HUES64 (cell line): Measurements from ENCODE around the gene TAS2R7. TPM values are rescaled to one million over a fixed set of nuclear protein-coding genes. Genes with fewer than 3 reads are reported as not detected.

Experiments
- H3K27ac ChIP-seq: 2 replicates; pipeline ENCODE4 v1.7.0; 2013; ENCODE audit warnings: low read depth, low read length, inconsistent platforms
- H3K27me3 ChIP-seq: 2 replicates; pipeline ENCODE4 v1.6.1; 2013; ENCODE audit warnings: mild to moderate bottlenecking, low read length; ENCODE audit not compliant: insufficient read depth
- H3K36me3 ChIP-seq: 2 replicates; pipeline ENCODE4 v1.6.1; 2013; ENCODE audit warnings: mild to moderate bottlenecking, low read length; ENCODE audit not compliant: insufficient read depth
- H3K4me1 ChIP-seq: 2 replicates; pipeline ENCODE4 v1.6.1; 2013; ENCODE audit warnings: mild to moderate bottlenecking, low read length, moderate library complexity; ENCODE audit not compliant: insufficient read depth
- H3K4me3 ChIP-seq: 2 replicates; pipeline ENCODE4 v1.5.1; 2013; ENCODE audit warnings: mild to moderate bottlenecking, low read length, moderate library complexity
- H3K9ac ChIP-seq: 2 replicates; pipeline ENCODE4 v1.6.1; 2013; ENCODE audit warnings: mild to moderate bottlenecking, low read depth, low read length
- H3K9me3 ChIP-seq: 2 replicates; pipeline ENCODE4 v1.6.1; 2013; ENCODE audit warnings: low read depth, low read length; ENCODE audit not compliant: insufficient read depth
- WGBS: fragments of 150-250, 120-280 bp; methylation state at CpG from one replicate; pipeline ENCODE4 v1.1.7; 2013; ENCODE audit warnings: missing lambda C conversion rate; 5-methylcytosine and 5-hydroxymethylcytosine counted together
- polyA plus RNA-seq, 2 experiments: library from polyadenylated mRNA; stranded (reverse); fragments of 50-300 nt; gene quantifications; one replicate each; pipeline ENCODE4 v1.2.3, GENCODE V29; 2013

The TAS2R7 gene
- polyA plus RNA-seq (2013, experiment 1 of 2) = not detected
- polyA plus RNA-seq (2013, experiment 2 of 2) = not detected

GRCh38 chr12:10802587-10802986, at the start of gene TAS2R7:
TSS of gene TAS2R7 (minus strand) at chr12:10802627. CDS start at chr12:10802570, 57 bp downstream.
- H3K4me3 ChIP-seq = no peak within 1 kb of the TSS
- no peaks in the 10 kb centered on the region for H3K36me3 ChIP-seq
- peak within 1 kb of the TSS; percentile 59; the same call in 1 of the 2 replicates for H3K27ac ChIP-seq
- no peaks in the 10 kb centered on the region for H3K9me3 ChIP-seq
- H3K27me3 ChIP-seq = no peaks in the 10 kb centered on the region
- WGBS = 65% methylated on average over 4 of the region's 4 CpGs
- H3K4me1 ChIP-seq = peaks cover 24% of the 10 kb centered on the region
- H3K9ac ChIP-seq = no peak within 1 kb of the TSS

GRCh38 chr12:10851243-10851858, 48.9 kb upstream of the TAS2R7 start:
- Histone ChIP-seq H3K9me3 (peaks cover 13% of the 10 kb centered on the region), H3K9ac (no peak overlapping the region), H3K36me3 (peaks cover 11% of the 10 kb centered on the region; the same call in 1 of the 2 replicates), H3K27ac (no peak overlapping the region), H3K27me3 (no peaks in the 10 kb centered on the region), H3K4me3 (no peak overlapping the region), H3K4me1 (no peaks in the 10 kb centered on the region)
- 94% methylated on average over 4 of the region's 4 CpGs for WGBS

GRCh38 chr12:10849425-10849878, 47.0 kb upstream of the TAS2R7 start, which contains the start of gene PRR4:
TSS of gene PRR4 (minus strand) at chr12:10849475. CDS start at chr12:10849437, 38 bp downstream.
- Histone ChIP-seq H3K27me3 (no peaks in the 10 kb centered on the region), H3K4me3 (no peak within 1 kb of the TSS), H3K9me3 (no peaks in the 10 kb centered on the region), H3K27ac (no peak within 1 kb of the TSS), H3K9ac (no peak within 1 kb of the TSS), H3K36me3 (peaks cover 6% of the 10 kb centered on the region; the same call in 1 of the 2 replicates), H3K4me1 (0 out of 2 replicates have a peak, but pooled peaks cover 4% of the 10 kb centered on the region)
- WGBS = 93% methylated on average over 4 of the region's 4 CpGs

DNA sequence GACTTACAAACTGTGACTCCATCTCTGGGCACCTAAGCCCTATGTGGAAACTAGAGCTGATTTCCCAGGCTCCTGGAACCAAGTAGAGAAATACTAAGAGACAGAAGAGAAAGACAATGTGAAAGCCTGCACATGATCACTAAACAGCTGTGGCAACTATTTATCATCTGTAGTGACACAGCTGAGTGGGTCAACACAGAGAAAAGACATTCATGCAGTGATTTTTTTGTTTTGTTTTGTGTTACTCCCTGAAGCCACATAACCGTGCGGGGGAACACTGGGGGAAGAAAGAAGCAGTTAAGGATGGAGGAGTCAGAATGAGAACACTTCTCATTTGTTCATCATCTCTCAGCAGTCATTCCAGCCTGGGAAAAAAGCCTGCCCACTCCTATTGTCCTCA, 45.3 kb upstream of the TAS2R7 start:
- H3K4me3 ChIP-seq = no peak overlapping the region
- no peak overlapping the region for H3K27ac ChIP-seq
- H3K27me3 ChIP-seq = no peaks in the 10 kb centered on the region
- no peaks in the 10 kb centered on the region for H3K9me3 ChIP-seq
- H3K4me1 ChIP-seq = peaks cover 9% of the 10 kb centered on the region; the same call in 1 of the 2 replicates
- WGBS = 36% methylated on average over 2 of the region's 2 CpGs
- H3K9ac ChIP-seq = no peak overlapping the region
- peaks cover 6% of the 10 kb centered on the region; the same call in 1 of the 2 replicates for H3K36me3 ChIP-seq

- Histone ChIP-seq H3K4me1 (peaks cover 9% of the 10 kb centered on the region; the same call in 1 of the 2 replicates), H3K27ac (no peak overlapping the region), H3K27me3 (no peaks in the 10 kb centered on the region), H3K4me3 (no peak overlapping the region), H3K36me3 (peaks cover 6% of the 10 kb centered on the region; the same call in 1 of the 2 replicates), H3K9me3 (no peaks in the 10 kb centered on the region), H3K9ac (no peak overlapping the region)
- 93% methylated on average over 2 of the region's 2 CpGs for WGBS
Observed at GRCh38 chr12:10842862-10843261, 40.4 kb upstream of the TAS2R7 start.

- Histone ChIP-seq H3K27ac (no peak overlapping the region), H3K4me1 (no peaks in the 10 kb centered on the region), H3K4me3 (no peak overlapping the region), H3K27me3 (no peaks in the 10 kb centered on the region), H3K9me3 (no peaks in the 10 kb centered on the region), H3K9ac (no peak overlapping the region), H3K36me3 (no peaks in the 10 kb centered on the region)
- 74% methylated on average over 2 of the region's 3 CpGs for WGBS
Observed at GRCh38 chr12:10838461-10838860, 36.0 kb upstream of the TAS2R7 start.

GRCh38 chr12:10829994-10830393, 27.6 kb upstream of the TAS2R7 start:
- no peak overlapping the region for H3K27ac ChIP-seq
- 97% methylated on average over 1 of the region's 1 CpG for WGBS
- no peak overlapping the region for H3K9ac ChIP-seq
- no peaks in the 10 kb centered on the region for H3K36me3 ChIP-seq
- no peaks in the 10 kb centered on the region for H3K4me1 ChIP-seq
- no peaks in the 10 kb centered on the region for H3K27me3 ChIP-seq
- H3K4me3 ChIP-seq = no peak overlapping the region
- no peaks in the 10 kb centered on the region for H3K9me3 ChIP-seq

DNA sequence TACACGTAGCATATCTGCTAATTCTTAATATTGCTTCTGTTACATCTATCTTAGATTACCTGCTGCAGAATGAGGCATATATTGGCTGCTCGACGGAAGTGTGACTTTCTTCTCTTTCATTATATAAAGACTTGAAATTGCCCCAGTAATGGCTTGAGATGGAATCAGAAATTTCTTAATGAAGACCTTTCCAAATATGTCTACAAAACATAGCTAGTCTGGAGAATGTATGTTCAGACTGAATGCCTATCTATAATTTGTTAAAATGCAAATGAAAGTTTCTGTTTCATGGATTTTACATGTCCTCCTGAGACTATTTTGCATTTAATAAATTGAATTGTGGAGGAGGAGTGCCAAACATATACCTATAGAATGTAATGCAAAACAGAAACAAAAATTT, 23.8 kb upstream of the TAS2R7 start, which contains the start of gene TAS2R10:
TAS2R10 (minus strand) TSS at position 101 of the 400 bp plus-strand sequence; CDS start at position 12, 89 bp downstream.
- WGBS = 95% methylated on average over 3 of the region's 3 CpGs
- H3K27ac ChIP-seq = no peak within 1 kb of the TSS
- H3K27me3 ChIP-seq = no peaks in the 10 kb centered on the region
- H3K4me3 ChIP-seq = no peak within 1 kb of the TSS
- no peaks in the 10 kb centered on the region for H3K4me1 ChIP-seq
- no peak within 1 kb of the TSS for H3K9ac ChIP-seq
- H3K36me3 ChIP-seq = no peaks in the 10 kb centered on the region
- H3K9me3 ChIP-seq = no peaks in the 10 kb centered on the region

DNA sequence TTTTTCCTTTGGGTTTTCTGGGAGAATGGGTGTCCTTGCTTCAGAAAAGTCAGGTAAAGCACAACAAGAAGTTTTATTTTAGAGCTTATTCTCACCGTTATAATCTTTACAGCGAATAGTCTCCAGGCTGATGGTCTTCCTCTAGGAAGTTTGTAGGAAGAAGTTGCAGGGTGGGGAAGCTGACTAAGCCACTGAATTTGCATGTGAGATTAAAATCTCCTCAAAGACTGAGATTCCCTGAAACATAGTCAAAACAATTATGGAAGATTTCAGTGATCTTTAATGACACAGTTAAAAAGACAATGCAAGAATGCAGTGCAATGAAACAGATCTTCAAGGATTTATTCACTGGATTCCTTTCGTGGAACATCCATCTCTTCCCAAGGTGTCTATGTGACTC, 22.5 kb upstream of the TAS2R7 start:
- H3K9me3 ChIP-seq = no peaks in the 10 kb centered on the region
- H3K27ac ChIP-seq = no peak overlapping the region
- H3K4me1 ChIP-seq = no peaks in the 10 kb centered on the region
- no peaks in the 10 kb centered on the region for H3K36me3 ChIP-seq
- no peak overlapping the region for H3K9ac ChIP-seq
- no peaks in the 10 kb centered on the region for H3K27me3 ChIP-seq
- no peak overlapping the region for H3K4me3 ChIP-seq
- 85% methylated on average over 3 of the region's 3 CpGs for WGBS

DNA sequence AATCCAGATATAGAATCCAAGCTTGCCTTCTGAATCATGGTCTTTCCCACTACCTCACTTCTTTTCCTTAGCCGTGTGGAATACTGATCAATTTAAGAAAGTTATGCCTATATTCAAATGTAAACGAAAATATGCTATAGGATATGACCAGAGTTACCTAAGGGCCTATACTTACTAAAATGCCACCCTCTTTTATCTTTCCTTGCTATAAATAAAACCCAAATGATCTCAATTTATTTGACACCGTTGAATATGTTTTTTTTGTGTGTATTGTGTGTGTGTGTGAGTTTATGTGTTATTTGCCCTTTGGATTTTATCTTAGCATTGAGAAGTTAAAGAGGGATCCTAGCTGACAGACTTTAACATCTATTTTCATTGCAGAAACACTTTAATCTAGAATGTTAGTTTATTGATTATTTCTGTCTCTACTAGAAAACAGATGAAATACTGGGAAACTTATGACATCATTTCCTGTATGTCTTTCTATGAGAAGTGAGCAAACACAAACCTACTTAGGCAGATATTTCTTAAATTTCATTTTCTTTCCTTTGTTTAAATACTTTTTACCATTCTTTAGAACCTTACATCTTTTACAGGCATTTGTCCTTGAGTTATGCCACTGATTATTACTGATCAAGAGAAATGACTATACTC, 9.6 kb upstream of the TAS2R7 start:
- peaks cover 9% of the 10 kb centered on the region; the same call in 1 of the 2 replicates for H3K4me1 ChIP-seq
- no peak overlapping the region for H3K4me3 ChIP-seq
- H3K36me3 ChIP-seq = no peaks in the 10 kb centered on the region
- no peak overlapping the region for H3K9ac ChIP-seq
- WGBS = 81% methylated on average over 2 of the region's 3 CpGs
- H3K9me3 ChIP-seq = no peaks in the 10 kb centered on the region
- no peaks in the 10 kb centered on the region for H3K27me3 ChIP-seq
- no peak overlapping the region for H3K27ac ChIP-seq

DNA sequence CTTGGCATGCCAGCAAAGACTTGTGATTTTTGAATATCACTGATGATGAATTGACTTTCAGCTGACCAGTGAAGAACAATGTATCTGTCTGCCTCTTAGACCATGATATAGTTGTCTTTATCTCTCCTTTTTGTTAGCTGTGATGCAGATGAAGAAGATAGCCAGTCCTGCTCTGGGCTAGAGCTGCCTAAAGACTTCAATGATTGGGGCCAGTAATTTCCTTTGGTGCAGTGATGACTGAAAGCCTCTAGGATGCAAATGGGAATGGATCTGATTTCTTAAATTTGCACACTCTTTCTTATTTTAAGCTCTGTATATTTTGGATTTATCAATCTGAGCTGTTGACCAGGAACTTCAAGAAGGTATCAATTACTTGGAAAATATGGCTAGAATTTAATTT, 7.6 kb upstream of the TAS2R7 start, which contains the start of gene TAS2R9:
TAS2R9 (minus strand) TSS at position 101 of the 400 bp plus-strand sequence; CDS start at position 8, 93 bp downstream.
- no peak within 1 kb of the TSS for H3K27ac ChIP-seq
- H3K4me3 ChIP-seq = no peak within 1 kb of the TSS
- H3K4me1 ChIP-seq = peaks cover 9% of the 10 kb centered on the region; the same call in 1 of the 2 replicates
- no peaks in the 10 kb centered on the region for H3K27me3 ChIP-seq
- no peak within 1 kb of the TSS for H3K9ac ChIP-seq
- no peaks in the 10 kb centered on the region for H3K36me3 ChIP-seq
- H3K9me3 ChIP-seq = no peaks in the 10 kb centered on the region
